NCI-H1092 treated with DMSO at 0.1 percent for 48 hours (cell line): ENCODE results near the gene TLCD2.
"Not testable (repeated sequence)": the region's sequence is repeated elsewhere in the genome, so short reads cannot be mapped to it uniquely, and the experiment has no call there.

Experiments used
- DNase-seq: peaks from one replicate; lab custom pipeline; 2025; lab: John Stamatoyannopoulos, UW

The TLCD2 gene

GRCh38 chr17:1709971-1710806 is at the start of gene TLCD2:
Gene TLCD2 (minus strand): TSS chr17:1710377. CDS start chr17:1710242, 135 bp downstream.
- DNase-seq = no peak

GRCh38 chr17:1759529-1759928 is 49.4 kb upstream of the TLCD2 start:
- no peak for DNase-seq

- DNase-seq = no peak
Observed at GRCh38 chr17:1758807-1759206, 48.6 kb upstream of the TLCD2 start.

- no peak for DNase-seq
Observed at GRCh38 chr17:1755827-1756262, 45.7 kb upstream of the TLCD2 start.

DNA sequence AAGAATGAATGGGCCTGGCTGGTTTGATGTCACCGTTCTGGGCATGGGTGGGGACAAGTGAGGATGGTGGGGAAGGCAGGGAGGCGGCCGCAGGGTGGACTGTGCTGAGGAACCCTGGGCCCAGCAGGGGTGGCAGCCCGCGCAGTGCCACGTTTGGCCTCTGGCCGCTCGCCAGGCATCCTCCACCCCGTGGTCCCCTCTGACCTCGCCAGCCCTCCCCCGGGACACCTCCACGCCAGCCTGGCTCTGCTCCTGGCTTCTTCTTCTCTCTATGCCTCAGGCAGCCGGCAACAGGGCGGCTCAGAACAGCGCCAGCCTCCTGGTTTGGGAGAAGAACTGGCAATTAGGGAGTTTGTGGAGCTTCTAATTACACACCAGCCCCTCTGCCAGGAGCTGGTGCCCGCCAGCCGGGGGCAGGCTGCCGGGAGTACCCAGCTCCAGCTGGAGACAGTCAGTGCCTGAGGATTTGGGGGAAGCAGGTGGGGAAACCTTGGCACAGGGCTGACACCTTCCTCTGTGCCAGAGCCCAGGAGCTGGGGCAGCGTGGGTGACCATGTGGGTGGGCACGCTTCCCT is 45.2 kb upstream of the TLCD2 start:
- DNase-seq = peak; percentile 42

DNA sequence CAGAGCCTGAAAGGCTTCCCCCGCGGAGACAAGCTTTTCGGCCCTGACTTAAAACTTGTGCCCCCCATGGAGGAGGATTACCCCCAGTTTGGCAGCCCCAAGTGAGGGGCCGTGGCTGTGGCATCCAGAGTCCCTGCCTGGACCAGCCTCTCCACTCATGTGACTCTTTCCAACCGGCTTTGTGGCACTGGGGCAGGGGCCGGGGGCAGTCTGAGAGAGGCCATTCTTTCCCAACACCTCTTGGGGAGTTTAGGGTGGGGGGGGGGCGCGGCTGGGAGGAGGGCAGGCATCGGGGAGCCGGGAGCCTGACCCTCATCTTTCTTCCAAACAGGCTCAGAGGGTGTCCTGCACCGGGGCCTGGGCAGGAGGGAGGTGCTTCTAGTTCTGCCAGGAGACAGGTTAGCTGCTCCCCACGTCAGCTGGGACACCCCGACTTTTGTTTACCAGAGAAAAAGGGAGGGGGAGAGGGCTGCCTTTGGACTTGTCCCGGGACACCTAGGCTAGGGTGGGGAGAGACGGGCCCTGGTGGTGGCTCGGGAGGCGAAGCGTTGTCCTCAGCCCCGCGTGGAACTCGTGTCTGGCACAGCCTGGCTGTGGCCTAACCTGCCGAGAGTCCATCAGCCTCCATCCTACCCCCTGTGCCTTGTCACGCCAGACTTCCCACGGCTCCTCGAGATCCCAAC is 44.4 kb upstream of the TLCD2 start:
- DNase-seq = no peak

GRCh38 chr17:1753767-1754429 is 43.7 kb upstream of the TLCD2 start:
- DNase-seq = no peak

GRCh38 chr17:1752425-1753262 is 42.5 kb upstream of the TLCD2 start:
- no peak for DNase-seq

DNA sequence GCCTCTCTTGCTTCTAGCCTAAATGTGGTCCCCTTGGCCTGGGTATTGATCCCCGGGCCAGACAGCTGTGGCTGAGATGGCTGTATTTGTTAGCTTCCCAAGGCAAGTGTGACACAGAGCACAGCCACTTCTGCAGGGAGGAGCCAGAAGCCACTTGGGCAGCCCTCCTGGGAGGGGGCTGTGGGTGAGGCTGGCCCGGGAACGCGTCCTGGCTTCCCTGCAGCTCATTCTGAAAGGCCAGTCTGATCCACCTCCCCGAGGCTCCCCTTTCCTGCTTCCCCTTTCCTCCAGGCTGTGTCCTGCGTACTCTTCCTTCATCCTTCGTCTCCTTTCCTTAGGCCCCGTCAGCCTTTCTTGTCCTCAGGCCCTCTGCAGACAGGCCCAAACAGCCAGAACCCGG is 40.5 kb upstream of the TLCD2 start:
- no peak for DNase-seq

DNA sequence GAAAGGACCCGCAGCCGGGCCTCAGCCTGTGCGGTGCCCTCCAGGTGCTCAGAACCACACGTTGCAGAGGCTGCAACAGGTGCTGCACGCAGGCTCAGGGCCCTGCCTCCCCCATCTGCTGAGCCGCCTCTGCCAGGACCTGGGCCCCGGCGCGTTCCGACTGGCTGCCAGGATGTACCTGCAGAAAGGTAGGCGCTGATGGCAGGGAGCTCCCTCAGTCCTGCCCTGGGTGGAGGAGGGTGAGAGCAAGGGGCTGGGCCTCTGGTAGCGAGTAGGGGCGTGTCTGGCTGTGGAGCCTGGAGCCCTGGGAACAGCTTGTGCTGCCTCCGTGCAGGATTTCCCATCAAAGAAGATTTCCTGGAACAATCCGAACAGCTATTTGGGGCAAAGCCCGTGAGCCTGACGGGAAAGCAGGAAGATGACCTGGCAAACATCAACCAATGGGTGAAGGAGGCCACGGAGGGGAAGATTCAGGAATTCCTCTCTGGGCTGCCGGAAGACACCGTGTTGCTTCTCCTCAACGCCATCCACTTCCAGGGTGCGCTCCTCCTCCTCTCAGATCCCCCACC is 36.9 kb upstream of the TLCD2 start:
- no peak for DNase-seq

DNA sequence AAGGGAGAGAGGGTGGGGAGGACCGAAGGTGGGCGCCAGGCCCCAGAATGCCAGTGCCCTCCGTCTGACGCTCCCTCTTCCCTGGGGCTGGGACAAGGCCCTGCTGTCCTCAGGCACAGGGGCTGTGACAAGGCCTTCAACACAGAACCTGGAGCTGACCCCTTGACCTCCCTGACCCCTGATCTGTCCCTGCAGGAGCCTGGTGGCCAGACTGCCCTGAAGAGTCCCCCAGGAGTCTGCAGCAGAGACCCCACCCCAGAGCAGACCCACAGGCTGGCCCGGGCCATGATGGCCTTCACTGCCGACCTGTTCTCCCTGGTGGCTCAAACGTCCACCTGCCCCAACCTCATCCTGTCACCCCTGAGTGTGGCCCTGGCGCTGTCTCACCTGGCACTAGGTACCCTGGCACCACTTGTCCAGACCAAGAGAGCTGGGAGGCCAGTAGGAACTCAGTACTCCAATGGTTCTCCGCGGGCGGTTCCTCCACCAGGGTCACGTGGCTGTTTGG is 35.4 kb upstream of the TLCD2 start:
- no peak for DNase-seq

GRCh38 chr17:1744551-1745512 is 34.7 kb upstream of the TLCD2 start:
- no peak for DNase-seq

DNA sequence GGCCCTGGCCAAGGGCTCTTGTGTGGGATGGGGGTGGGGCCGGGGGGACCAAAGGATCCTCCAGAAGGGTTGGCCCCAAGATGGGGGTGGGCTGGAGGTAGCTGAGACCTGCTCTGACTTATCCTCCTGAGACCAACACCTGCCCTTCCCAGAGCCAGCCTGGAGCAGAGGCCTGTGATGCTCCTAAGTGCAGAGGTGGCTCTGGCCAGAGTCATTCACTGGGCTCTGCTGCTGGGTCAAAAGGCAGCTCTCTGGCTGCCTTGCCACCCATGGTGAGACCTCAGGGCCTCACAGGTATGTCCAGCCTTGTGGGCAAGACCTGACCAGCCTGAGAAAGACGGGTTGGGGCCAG is 32.9 kb upstream of the TLCD2 start:
- DNase-seq = no peak

DNA sequence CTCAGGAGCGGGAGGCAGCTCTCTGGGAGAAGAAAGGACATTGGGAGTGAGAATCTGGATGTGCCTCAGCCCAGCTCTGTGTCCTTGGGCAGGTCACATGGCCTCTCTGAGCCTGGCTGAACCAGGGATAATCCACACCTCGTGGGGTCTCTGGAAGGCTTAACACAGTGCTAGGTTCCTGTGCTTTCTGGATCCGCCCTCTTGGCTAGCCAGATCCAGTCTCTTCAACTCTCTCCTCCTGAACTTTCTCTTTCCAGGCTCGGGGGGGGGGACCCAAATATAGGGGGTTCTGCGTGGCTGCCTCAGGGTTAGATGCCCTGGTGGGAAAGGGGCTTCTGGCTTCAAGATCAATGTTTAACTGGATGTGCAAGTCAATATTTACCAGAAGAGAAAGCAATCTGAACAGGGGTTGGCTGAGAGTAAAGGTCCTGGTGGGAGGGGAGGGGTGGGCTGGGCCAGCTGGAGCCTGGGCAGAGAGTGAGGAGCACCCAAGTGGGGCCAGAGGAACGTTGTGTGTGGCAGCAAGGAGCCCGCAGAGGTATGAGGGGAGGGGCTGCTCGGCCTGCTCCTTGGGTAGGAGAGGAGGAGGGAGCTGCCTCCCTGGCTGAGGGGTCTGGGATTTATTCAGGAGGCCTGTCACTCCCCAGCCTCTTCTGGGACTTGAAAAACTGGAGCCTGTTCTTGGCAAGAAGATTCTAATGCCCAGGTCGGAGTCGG is 32.4 kb upstream of the TLCD2 start, which contains the start of gene SERPINF2:
TSS of gene SERPINF2 (plus strand) at position 501 of the 717 bp plus-strand sequence. CDS start 2,125 bp downstream, outside the sequence.
- no peak for DNase-seq

GRCh38 chr17:1741899-1742298 is 31.7 kb upstream of the TLCD2 start:
- DNase-seq = not testable (repeated sequence)

GRCh38 chr17:1737531-1738291 is 27.5 kb upstream of the TLCD2 start:
- DNase-seq = no peak

DNA sequence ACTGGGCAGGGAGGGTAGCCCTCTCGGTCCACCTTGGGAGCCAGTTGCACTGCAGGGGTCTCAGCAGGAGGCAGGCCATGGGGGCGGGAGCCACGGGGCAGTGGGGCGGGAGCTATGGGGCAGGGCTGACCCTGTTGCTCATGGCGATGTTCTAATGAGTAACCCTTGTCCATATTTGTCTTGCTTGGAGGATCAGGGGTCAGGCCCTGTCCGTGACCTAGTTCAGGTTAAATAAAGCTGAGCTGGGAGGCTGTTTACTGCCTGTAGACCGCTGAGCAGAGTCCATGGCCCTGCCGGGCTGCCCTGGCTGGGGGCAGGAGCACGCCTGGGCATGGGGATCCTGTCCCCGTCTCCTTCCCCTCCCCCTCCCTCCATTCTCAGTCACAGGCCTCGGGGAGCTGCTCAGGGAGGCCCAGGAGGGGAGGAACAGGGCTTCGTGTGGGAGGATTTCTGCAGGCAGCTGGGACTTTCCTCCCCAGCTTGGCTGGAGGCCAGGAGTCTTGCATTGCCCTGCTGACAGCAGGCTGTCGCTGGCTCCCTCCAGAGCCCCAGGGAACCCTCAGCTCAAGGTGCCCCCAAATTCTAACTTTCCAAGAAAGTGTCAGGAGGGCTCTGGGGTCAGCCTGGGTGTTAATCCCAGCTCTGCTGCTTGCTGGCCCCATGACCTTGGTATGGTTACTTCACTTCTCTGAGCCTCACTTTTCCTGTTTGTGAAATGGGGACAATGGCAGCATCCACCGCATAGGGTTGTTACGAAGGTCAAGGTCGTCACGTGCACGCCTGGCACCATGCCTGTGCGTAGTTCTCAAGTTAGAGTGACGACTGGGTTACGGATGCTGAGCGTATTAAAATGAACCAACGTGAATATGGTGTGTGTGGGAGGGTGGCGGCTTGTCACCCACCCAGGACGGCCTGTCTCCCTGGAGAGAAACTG is 26.4 kb upstream of the TLCD2 start:
- DNase-seq = no peak
